Aorta (tissue), 5 donors: ENCODE data around the gene EPB41L2. TPM values are rescaled to one million over a fixed set of nuclear protein-coding genes. Genes with fewer than 3 reads are reported as not detected.

ENCODE experiments used
- ATAC-seq: fragments of 200-7000 bp; cut with Tn5 transposase; one replicate; pipeline ENCODE4 v1.9.1; 2022; ENCODE audit warnings: moderate library complexity; ENCODE audit not compliant: low FRiP score
- DNase-seq, 2 donors: peaks; one replicate each; pipeline ENCODE4 v3.0.0-alpha.2; 2020
- H3K27ac ChIP-seq, 2 donors: one replicate each; pipeline ENCODE4 v1.5.1; 2013; ENCODE audit warnings: low read length in 2 of 2, mild to moderate bottlenecking in 2 of 2, moderate library complexity in 2 of 2, control low read depth in 1 of 2, inconsistent platforms in 1 of 2, low read depth in 1 of 2
- H3K27me3 ChIP-seq, 2 donors: one replicate each; pipeline ENCODE4 v1.6.1; 2013; ENCODE audit warnings: control low read depth in 1 of 2, low read length in 1 of 2, mild to moderate bottlenecking in 1 of 2, moderate library complexity in 1 of 2; ENCODE audit not compliant: insufficient read depth in 2 of 2, control insufficient read depth in 1 of 2
- H3K36me3 ChIP-seq, 2 donors: one replicate each; pipeline ENCODE4 v1.6.1; 2013; ENCODE audit warnings: control low read depth in 1 of 2, low read length in 1 of 2, mild to moderate bottlenecking in 1 of 2; ENCODE audit not compliant: insufficient read depth in 2 of 2, control insufficient read depth in 1 of 2
- H3K4me1 ChIP-seq, 2 donors: one replicate each; pipeline ENCODE4 v1.6.1; 2013; ENCODE audit warnings: low read length in 2 of 2, control low read depth in 1 of 2, mild to moderate bottlenecking in 1 of 2, moderate library complexity in 1 of 2; ENCODE audit not compliant: insufficient read depth in 2 of 2, control insufficient read depth in 1 of 2
- H3K4me3 ChIP-seq, 2 donors: one replicate each; pipeline ENCODE4 v1.5.1; 2013; ENCODE audit warnings: low read length in 2 of 2, control low read depth in 1 of 2, mild to moderate bottlenecking in 1 of 2
- H3K9me3 ChIP-seq: one replicate; pipeline ENCODE4 v1.6.1; 2013; ENCODE audit warnings: mild to moderate bottlenecking, low read length; ENCODE audit not compliant: control insufficient read depth
- WGBS, 2 donors: extraction: QIAGEN DNeasy Blood & Tissue Kit; methylation state at CpG; one replicate each; pipeline ENCODE4 v1.1.7; 2013; 5-methylcytosine and 5-hydroxymethylcytosine counted together
- intact Hi-C, 2 donors: fragments of 100-400 bp; cut with DNase I; formaldehyde crosslinking; loops; one replicate each; pipeline versions ENCODE4 v1.14.2 to v1.15.0; 2022
- polyA plus RNA-seq, 2 donors: library from polyadenylated mRNA; stranded (reverse); fragments of 200-250 nt; gene quantifications; one replicate each; pipeline ENCODE4 v1.2.3, GENCODE V29; 2013
- total RNA-seq, 2 donors: library from RNA; stranded (reverse); fragmentation: NEBNext Ultra II Directional; extraction: Animal tissue kit (Norgen Biotek cat#: 25700); gene quantifications; one replicate each; pipeline ENCODE4 v1.2.1, GENCODE V29; 2021
- donor health status: healthy with polysubstance abuse.
- donor health status: Bipolar disorder and iron deficiency.
- donor health status: DM: no; HTN: no; CAD: no.
- donor health status: DM: no; HTN: no; CAD: no.
- donor health status: DM: yes; HTN: yes; CAD: no.

The EPB41L2 gene
- total and polyA plus RNA-seq, 4 donors = 36.1 to 340 (median 118) TPM

- H3K4me3 ChIP-seq = no peak overlapping the region
- intact Hi-C loops = no loop called here
- no peak overlapping the region for H3K27ac ChIP-seq
- no peaks in the 10 kb centered on the region for H3K9me3 ChIP-seq
- 98 to 100% methylated on average over 3 of the region's 3 CpGs for WGBS, 2 donors
- ATAC-seq (no peak), DNase-seq (no peak)
- H3K4me1 ChIP-seq = no peaks in the 10 kb centered on the region
- H3K36me3 ChIP-seq = no peaks in the 10 kb centered on the region
- H3K27me3 ChIP-seq = no peaks in the 10 kb centered on the region
Measured at GRCh38 chr6:130973521-130974277, 89.3 kb downstream of the EPB41L2 start.

- Histone ChIP-seq H3K9me3 (no peaks in the 10 kb centered on the region), H3K27ac (no peak overlapping the region), H3K36me3 (no peaks in the 10 kb centered on the region), H3K4me1 (peaks cover 0 to 7% of the 10 kb centered on the region in 2 donors), H3K4me3 (no peak overlapping the region), H3K27me3 (no peaks in the 10 kb centered on the region)
- intact Hi-C loops = no loop called here
- ATAC-seq (no peak), DNase-seq (no peak)
- 97% methylated on average over 3 of the region's 3 CpGs for WGBS, 2 donors
Measured at GRCh38 chr6:130971504-130971903, 91.5 kb downstream of the EPB41L2 start.

GRCh38 chr6:130970839-130971410 is 92.1 kb downstream of the EPB41L2 start:
- WGBS, 2 donors = 90% methylated on average over 9 of the region's 9 CpGs
- DNase-seq (no peak), ATAC-seq (no peak)
- no peaks in the 10 kb centered on the region for H3K27me3 ChIP-seq
- peaks cover 0 to 7% of the 10 kb centered on the region in 2 donors for H3K4me1 ChIP-seq
- intact Hi-C loops = no loop called here
- no peak overlapping the region for H3K4me3 ChIP-seq
- H3K36me3 ChIP-seq = no peaks in the 10 kb centered on the region
- no peak overlapping the region for H3K27ac ChIP-seq
- H3K9me3 ChIP-seq = no peaks in the 10 kb centered on the region

GRCh38 chr6:130969791-130970491 is 93.1 kb downstream of the EPB41L2 start:
- intact Hi-C loops = loop anchor here in 1 of 2 donors (10.0 kb wide), 1 partner anchor 95 kb away; the partner anchor contains the start of gene EPB41L2
- H3K4me1 ChIP-seq = peaks cover 0 to 7% of the 10 kb centered on the region in 2 donors
- 4 to 7% methylated on average over 8 of the region's 8 CpGs for WGBS, 2 donors
- ATAC-seq (peak; percentile 76), DNase-seq (peak in 1 of 2 donors; percentile 62)
- peak overlapping the region; percentile 90 to 96 for H3K4me3 ChIP-seq
- no peaks in the 10 kb centered on the region for H3K36me3 ChIP-seq
- no peaks in the 10 kb centered on the region for H3K9me3 ChIP-seq
- H3K27ac ChIP-seq = peak overlapping the region; percentile 54 to 67
- H3K27me3 ChIP-seq = no peaks in the 10 kb centered on the region

GRCh38 chr6:130969166-130969565 is 93.9 kb downstream of the EPB41L2 start:
- intact Hi-C loops = loop anchor here in 1 of 2 donors (10.0 kb wide), 1 partner anchor 96 kb away; the partner anchor contains the start of gene EPB41L2
- Histone ChIP-seq H3K9me3 (no peaks in the 10 kb centered on the region), H3K27ac (peak overlapping the region in 1 of 2 donors; percentile 14), H3K27me3 (no peaks in the 10 kb centered on the region), H3K4me1 (peaks cover 0 to 7% of the 10 kb centered on the region in 2 donors), H3K4me3 (peak overlapping the region; percentile 38 to 90), H3K36me3 (no peaks in the 10 kb centered on the region)
- DNase-seq (no peak), ATAC-seq (no peak)
- WGBS, 2 donors = 4 to 7% methylated on average over 4 of the region's 4 CpGs

GRCh38 chr6:130968476-130968875 is 94.6 kb downstream of the EPB41L2 start:
- DNase-seq (no peak), ATAC-seq (peak; percentile 50)
- peak overlapping the region; percentile 38 to 90 for H3K4me3 ChIP-seq
- H3K36me3 ChIP-seq = no peaks in the 10 kb centered on the region
- H3K9me3 ChIP-seq = no peaks in the 10 kb centered on the region
- peak overlapping the region in 1 of 2 donors; percentile 48 for H3K27ac ChIP-seq
- no peaks in the 10 kb centered on the region for H3K27me3 ChIP-seq
- WGBS, 2 donors = 3 to 7% methylated on average over 4 of the region's 4 CpGs
- intact Hi-C loops = loop anchor here in 1 of 2 donors (10.0 kb wide), 1 partner anchor 96 kb away; the partner anchor contains the start of gene EPB41L2
- H3K4me1 ChIP-seq = peaks cover 0 to 7% of the 10 kb centered on the region in 2 donors

- ATAC-seq = no peak
- no peak overlapping the region for H3K27ac ChIP-seq
- H3K27me3 ChIP-seq = no peaks in the 10 kb centered on the region
- peak overlapping the region; percentile 38 to 90 for H3K4me3 ChIP-seq
- intact Hi-C loops = loop anchor here in 1 of 2 donors (10.0 kb wide), 1 partner anchor 97 kb away; the partner anchor contains the start of gene EPB41L2
- peaks cover 0 to 7% of the 10 kb centered on the region in 2 donors for H3K4me1 ChIP-seq
- 4 to 7% methylated on average over 7 of the region's 7 CpGs for WGBS, 2 donors
- H3K9me3 ChIP-seq = no peaks in the 10 kb centered on the region
- H3K36me3 ChIP-seq = no peaks in the 10 kb centered on the region
- no peak for DNase-seq
Measured at GRCh38 chr6:130967502-130968445, 95.3 kb downstream of the EPB41L2 start.
